Gastroesophageal sphincter (tissue), 4 donors: ENCODE data around the gene CCP110. TPM values are rescaled to one million over a fixed set of nuclear protein-coding genes. Genes with fewer than 3 reads are reported as not detected.
"Not testable (repeated sequence)": the region's sequence is repeated elsewhere in the genome, so short reads cannot be mapped to it uniquely, and the experiment has no call there.

Experiments used
- ATAC-seq: fragments of 150-250 bp; one replicate; pipeline ENCODE4 v1.9.1; 2016; ENCODE audit warnings: mild to moderate bottlenecking, moderate library complexity
- H3K27ac ChIP-seq, 4 donors: fragments of 200-600 bp; sonication (generic) in 3 of 4; 1 replicate in 3 of 4; 2 replicates in 1 of 4; pipeline ENCODE4 v1.5.1; 2016 to 2019
- H3K27me3 ChIP-seq: fragments of 200-600 bp; sonication (generic); one replicate; pipeline ENCODE4 v1.5.1; 2019
- H3K36me3 ChIP-seq, 2 donors: fragments of 200-600 bp; sonication (generic); one replicate each; pipeline ENCODE4 v1.5.1; 2019; ENCODE audit warnings: control low read depth in 1 of 2
- H3K4me1 ChIP-seq, 3 donors: fragments of 200-600 bp; sonication (generic); 1 replicate in 2 of 3; 2 replicates in 1 of 3; pipeline ENCODE4 v1.5.1; 2016 to 2019; ENCODE audit warnings: control low read depth in 2 of 3
- H3K4me3 ChIP-seq, 2 donors: fragments of 200-600 bp; sonication (generic); one replicate each; pipeline ENCODE4 v1.5.1; 2019; ENCODE audit warnings: mild to moderate bottlenecking in 1 of 2, moderate library complexity in 1 of 2
- H3K9me3 ChIP-seq, 3 donors: fragments of 200-600 bp; sonication (generic); one replicate each; pipeline ENCODE4 v1.5.1; 2017 to 2019; ENCODE audit warnings: control low read depth in 2 of 3
- CTCF ChIP-seq, 4 experiments: fragments of 200-600 bp in 2 of 4; fragments of 450-650 bp in 2 of 4; sonication (generic) in 1 of 4; IDR thresholded peaks; one replicate each; pipeline ENCODE4 v1.5.1; 2017 to 2019; ENCODE audit warnings: antibody characterized with exemption in 4 of 4, mild to moderate bottlenecking in 2 of 4, moderate library complexity in 2 of 4
- EP300 ChIP-seq: sonication (generic); formaldehyde crosslinking; IDR thresholded peaks from one replicate; pipeline ENCODE4 v1.6.1; 2017; ENCODE audit warnings: antibody characterized with exemption, mild to moderate bottlenecking
- POLR2A ChIP-seq, 2 donors: fragments of 450-650 bp; IDR thresholded peaks; one replicate each; pipeline ENCODE4 v1.6.1; 2017; ENCODE audit warnings: antibody characterized with exemption in 2 of 2, mild to moderate bottlenecking in 2 of 2, moderate library complexity in 1 of 2
- POLR2AphosphoS5 ChIP-seq: sonication (generic); formaldehyde crosslinking; IDR thresholded peaks from one replicate; pipeline ENCODE4 v1.6.1; 2017; ENCODE audit warnings: antibody characterized with exemption
- WGBS, 2 donors: methylation state at CpG; one replicate each; pipeline ENCODE4 v1.1.5; 2018; ENCODE audit warnings: low coverage in 1 of 2; 5-methylcytosine and 5-hydroxymethylcytosine counted together
- total RNA-seq, 4 donors: library from RNA; depleted of rRNA; stranded (reverse); fragments of >200 nt; gene quantifications; one replicate each; pipeline ENCODE4 v1.1.0, GENCODE V29; 2016

CCP110 gene
- total RNA-seq, 4 donors from 2014 or later: 15.9 to 19.1 (median 17.5) TPM

DNA sequence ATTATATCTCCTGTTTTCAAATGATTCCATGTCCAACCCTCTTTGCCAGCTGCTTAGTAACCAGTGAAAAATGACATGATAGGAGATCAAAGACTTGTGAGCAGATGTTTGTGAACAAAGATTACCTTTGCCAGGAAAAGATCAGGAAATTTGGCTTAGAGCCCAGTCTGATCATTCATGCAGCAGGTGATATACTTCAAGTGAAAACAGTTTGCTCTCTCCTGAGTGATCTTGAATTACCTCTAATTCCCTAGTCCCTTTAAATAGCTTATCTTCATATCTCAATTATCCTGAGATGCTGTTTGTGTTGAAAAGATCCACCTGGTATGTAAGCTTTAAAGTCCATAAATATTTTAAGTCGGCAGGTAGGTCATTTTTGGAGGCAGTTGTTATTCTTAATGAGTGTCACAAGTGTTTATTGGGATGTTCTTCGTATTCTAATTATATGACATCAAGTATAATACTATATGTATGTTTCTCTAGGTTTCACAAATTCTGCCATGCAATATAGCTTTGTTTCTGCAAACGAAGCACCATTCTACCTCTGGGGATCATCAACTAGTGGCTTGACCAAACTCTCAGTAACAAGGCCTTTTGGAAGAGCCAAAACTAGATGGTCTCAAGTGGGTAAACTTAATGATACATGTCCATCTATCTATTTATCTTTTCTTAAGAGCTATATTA lies 18.5 kb downstream of the CCP110 start:
- H3K9me3 ChIP-seq: no peaks in the 10 kb centered on the region
- no peak for ATAC-seq
- H3K27ac ChIP-seq: no peak overlapping the region
- no peaks in the 10 kb centered on the region for H3K4me1 ChIP-seq
- WGBS, 2 donors: 46 to 62% methylated on average over 3 of the region's 3 CpGs
- TF ChIP-seq CTCF (IDR thresholded peaks at IDR 0.05) (no peak), POLR2AphosphoS5 (no peak), POLR2A (IDR thresholded peaks at IDR 0.05) (no peak), EP300 (no peak)
- H3K27me3 ChIP-seq: no peaks in the 10 kb centered on the region
- H3K4me3 ChIP-seq: no peak overlapping the region
- H3K36me3 ChIP-seq: peaks cover 0 to 86% of the 10 kb centered on the region in 2 donors

DNA sequence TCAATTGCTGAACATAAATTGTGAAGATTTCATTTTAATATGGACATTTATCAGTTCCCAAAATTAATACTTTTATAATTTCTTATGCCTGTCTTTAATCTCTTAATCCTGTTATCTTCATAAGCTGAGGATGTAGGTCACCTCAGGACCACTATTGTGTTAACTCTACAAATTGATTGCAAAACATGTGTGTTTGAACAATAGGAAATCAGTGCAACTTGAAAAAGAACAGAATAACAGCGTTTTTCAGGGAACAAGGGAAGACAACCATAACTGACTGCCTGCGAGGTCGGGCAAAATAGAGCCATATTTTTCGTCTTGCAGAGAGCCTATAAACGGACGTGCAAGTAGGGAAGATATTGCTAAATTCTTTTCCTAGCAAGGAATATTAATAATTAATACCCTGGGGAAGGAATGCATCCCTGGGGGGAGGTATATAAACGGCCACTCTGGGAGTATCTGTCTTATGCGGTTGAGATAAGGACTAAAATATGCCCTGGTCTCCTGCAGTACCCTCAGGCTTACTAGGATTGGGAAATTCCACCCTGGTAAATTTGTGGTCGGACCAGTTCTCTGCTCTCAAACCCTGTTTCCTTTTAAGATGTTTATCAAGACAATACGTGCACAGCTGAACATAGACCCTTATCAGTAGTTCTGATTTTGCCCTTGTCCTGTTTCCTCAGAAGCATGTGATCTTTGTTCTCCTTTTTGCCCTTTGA lies 19.7 kb downstream of the CCP110 start:
- H3K27me3 ChIP-seq, H3K9me3 ChIP-seq, H3K4me1 ChIP-seq, ATAC-seq, H3K27ac ChIP-seq, H3K4me3 ChIP-seq: not testable (repeated sequence)
- 80 to 83% methylated on average over 3 to 10 of the region's 10 CpGs for WGBS, 2 donors
- H3K36me3 ChIP-seq: peaks cover 0 to 89% of the 10 kb centered on the region in 2 donors

- Histone ChIP-seq H3K27me3 (no peaks in the 10 kb centered on the region), H3K9me3 (no peaks in the 10 kb centered on the region), H3K4me1 (no peaks in the 10 kb centered on the region), H3K36me3 (peaks cover 0 to 86% of the 10 kb centered on the region in 2 donors), H3K4me3 (no peak overlapping the region), H3K27ac (no peak overlapping the region)
- TF ChIP-seq POLR2A (IDR thresholded peaks at IDR 0.05): no peak
- TF ChIP-seq EP300: no peak
- no peak for TF ChIP-seq CTCF (IDR thresholded peaks at IDR 0.05)
- TF ChIP-seq POLR2AphosphoS5: no peak
- WGBS, 2 donors: 94 to 100% methylated on average over 1 to 3 of the region's 3 CpGs
- ATAC-seq: no peak
These were observed 24.4 kb downstream of the CCP110 start for GRCh38 chr16:19548144-19548543.

GRCh38 chr16:19549673-19550072 lies 25.9 kb downstream of the CCP110 start:
- TF ChIP-seq POLR2AphosphoS5: no peak
- no peak for TF ChIP-seq POLR2A (IDR thresholded peaks at IDR 0.05)
- no peak for TF ChIP-seq CTCF (IDR thresholded peaks at IDR 0.05)
- no peak for TF ChIP-seq EP300
- no peaks in the 10 kb centered on the region for H3K27me3 ChIP-seq
- no peaks in the 10 kb centered on the region for H3K9me3 ChIP-seq
- ATAC-seq: no peak
- H3K4me1 ChIP-seq: peaks cover 0 to 7% (median 2%) of the 10 kb centered on the region in 3 donors
- no peak overlapping the region for H3K27ac ChIP-seq
- no peak overlapping the region for H3K4me3 ChIP-seq
- H3K36me3 ChIP-seq: peaks cover 0 to 71% of the 10 kb centered on the region in 2 donors

GRCh38 chr16:19555186-19555937 lies 31.6 kb downstream of the CCP110 start, which contains the start of gene VPS35L:
Gene VPS35L (plus strand): TSS chr16:19555703. CDS start chr16:19555730, 27 bp downstream.
- H3K36me3 ChIP-seq: peaks cover 0 to 15% of the 10 kb centered on the region in 2 donors
- H3K9me3 ChIP-seq: no peaks in the 10 kb centered on the region
- TF ChIP-seq EP300 (no peak), POLR2A (IDR thresholded peaks at IDR 0.05) (peak; percentile 31 to 45), POLR2AphosphoS5 (peak; percentile 77), CTCF (IDR thresholded peaks at IDR 0.05) (peak; percentile 23 to 80 (median 72))
- peak within 1 kb of the TSS; percentile 60 to 93 (median 90) for H3K27ac ChIP-seq
- no peaks in the 10 kb centered on the region for H3K27me3 ChIP-seq
- H3K4me1 ChIP-seq: peaks cover 0 to 36% (median 2%) of the 10 kb centered on the region in 3 donors
- peak within 1 kb of the TSS; percentile 69 to 87 for H3K4me3 ChIP-seq
- 0% methylated on average over 4 of the region's 53 CpGs; no CpG with 5 or more reads in 1 of the 2 donors for WGBS, 2 donors
- peak; percentile 100 for ATAC-seq
